Measurements from ENCODE around the gene RAB10.

RAB10 gene

DNA sequence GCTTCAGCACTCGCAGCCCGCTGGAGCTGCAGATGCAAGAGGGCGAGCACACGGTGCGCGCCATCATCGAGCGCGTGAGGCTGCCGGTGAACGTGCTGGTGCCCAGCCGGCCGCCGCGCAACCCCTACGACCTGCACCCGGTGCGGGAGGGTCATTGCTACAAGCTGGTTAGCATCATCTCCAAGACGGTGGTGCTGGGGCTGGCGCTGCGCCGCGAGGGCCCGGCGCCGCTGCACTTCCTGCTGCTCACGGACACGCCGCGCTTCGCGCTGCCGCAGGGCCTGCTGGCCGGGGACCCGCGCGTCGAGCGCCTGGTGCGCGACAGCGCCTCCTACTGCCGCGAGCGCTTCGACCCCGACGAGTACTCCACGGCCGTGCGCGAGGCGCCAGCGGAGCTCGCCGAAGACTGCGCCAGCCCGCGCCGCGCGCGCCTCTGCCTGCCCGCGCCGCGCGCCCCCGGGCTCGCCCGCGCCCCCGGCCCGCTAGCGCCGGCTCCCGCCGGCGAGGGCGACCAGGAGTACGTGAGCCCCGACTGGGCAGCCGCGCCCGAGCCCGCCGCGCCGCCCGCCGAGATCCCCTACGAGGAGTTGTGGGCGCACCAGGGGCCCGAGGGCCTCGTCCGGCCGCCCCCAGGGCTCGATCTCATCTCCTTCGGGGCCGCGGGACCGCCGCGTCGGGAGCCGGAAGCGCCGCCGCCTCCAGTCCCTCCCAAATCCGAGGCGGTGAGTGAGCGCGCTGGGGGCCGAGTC is 150.8 kb downstream of the RAB10 start:
- peak; percentile 90 for DNase-seq

DNA sequence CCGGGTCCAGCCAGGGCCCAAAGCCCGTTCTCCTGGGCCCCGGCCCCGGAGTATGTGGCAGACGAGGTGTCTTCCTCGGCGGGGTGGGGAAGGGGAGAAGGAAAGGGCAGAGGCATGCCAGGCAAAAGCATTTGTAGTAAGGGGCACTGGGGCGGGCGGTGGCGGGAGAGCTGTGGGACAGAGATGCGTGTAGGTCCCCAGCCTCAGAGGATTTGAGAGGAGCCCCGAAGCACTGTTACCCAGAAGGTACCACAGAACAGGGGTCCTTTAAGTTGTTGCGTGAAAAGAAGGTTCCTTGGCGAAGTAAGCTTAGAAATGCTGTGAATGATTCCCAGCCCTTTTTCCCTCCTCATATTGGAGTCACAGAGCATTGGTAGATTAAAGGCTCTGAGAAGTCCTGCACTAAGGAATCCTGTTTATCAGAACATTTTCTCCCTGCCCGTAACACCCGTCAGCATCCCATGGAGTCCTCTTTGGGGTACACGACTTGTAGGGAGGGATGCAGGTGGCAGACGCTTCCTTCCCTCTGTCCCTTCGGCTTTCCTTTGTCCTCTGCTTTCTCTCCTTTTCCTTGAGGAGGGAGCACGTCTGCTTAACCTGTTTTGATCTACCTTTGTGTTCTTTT is 151.5 kb downstream of the RAB10 start:
- no peak for DNase-seq

DNA sequence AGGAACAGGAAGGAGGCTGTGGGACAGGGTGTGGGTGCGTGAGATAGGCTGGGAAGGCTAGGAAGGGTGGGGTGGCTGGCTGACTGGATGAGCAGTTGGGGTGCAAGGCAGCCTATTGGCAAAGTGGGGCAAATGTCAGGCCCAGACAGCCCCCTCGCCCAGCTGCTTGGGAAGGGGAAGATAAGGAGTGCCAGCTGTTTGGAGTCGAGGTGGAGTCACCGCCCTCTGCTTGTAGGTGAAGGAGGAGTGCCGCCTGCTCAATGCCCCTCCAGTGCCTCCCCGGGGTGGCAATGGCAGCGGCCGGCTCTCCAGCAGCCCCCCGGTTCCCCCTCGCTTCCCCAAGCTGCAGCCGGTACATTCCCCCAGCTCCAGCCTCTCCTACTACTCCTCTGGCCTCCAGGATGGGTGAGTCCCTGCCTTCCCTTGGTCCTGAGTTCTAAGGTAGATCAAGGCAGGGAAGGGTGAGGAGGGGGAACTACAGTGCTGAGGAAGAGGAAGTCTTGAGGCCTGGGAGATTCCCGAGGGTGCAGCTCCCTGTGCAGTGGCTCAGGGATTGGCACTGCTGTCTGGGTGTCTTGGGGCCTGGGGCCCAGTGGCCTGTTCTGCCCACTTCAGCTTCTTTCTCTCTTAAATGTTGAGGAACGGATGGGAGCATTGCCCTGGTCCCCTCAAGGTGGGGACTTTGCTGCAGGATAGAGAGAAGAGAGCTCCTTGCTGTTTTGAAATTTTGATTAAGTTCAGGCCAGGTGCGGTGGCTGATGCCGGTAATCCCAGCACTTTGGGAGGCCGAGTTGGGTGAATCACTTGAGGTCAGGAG is 152.3 kb downstream of the RAB10 start:
- peak; percentile 35 for DNase-seq
